GM19239 (cell line): Measurements from ENCODE around the gene KRT3.

Experiments used
- DNase-seq: peaks from one replicate; pipeline ENCODE4 v3.0.0; 2011; ENCODE audit warnings: low spot score; ENCODE audit not compliant: insufficient read length
- FAIRE-seq: peaks from 2 replicates; lab custom pipeline; 2011; peaks lifted over from hg19 to GRCh38; lab: Jason Lieb, UNC

KRT3 gene

GRCh38 chr12:52815161-52815560 is 19.2 kb upstream of the KRT3 start:
- no peak for FAIRE-seq
- DNase-seq = no peak

GRCh38 chr12:52814710-52815155 is 18.8 kb upstream of the KRT3 start:
- no peak for FAIRE-seq
- DNase-seq = no peak

- no peak for FAIRE-seq
These were observed 18.2 kb upstream of the KRT3 start, which contains the start of gene KRT4 for GRCh38 chr12:52813885-52814709. Gene KRT4 (minus strand): TSS chr12:52814116. CDS start chr12:52814058, 58 bp downstream.

GRCh38 chr12:52813203-52813819 is 17.4 kb upstream of the KRT3 start:
- DNase-seq (no peak), FAIRE-seq (no peak)

More at GRCh38 chr12:52813885-52814709, 18.2 kb upstream of the KRT3 start, which contains the start of gene KRT4:
- no peak for DNase-seq

- DNase-seq (no peak), FAIRE-seq (no peak)
These were observed 16.8 kb upstream of the KRT3 start for GRCh38 chr12:52812749-52813148.

GRCh38 chr12:52812073-52812400 is 16.1 kb upstream of the KRT3 start:
- DNase-seq = no peak
- FAIRE-seq = no peak

- no peak for FAIRE-seq
- no peak for DNase-seq
These were observed 15.5 kb upstream of the KRT3 start for GRCh38 chr12:52811191-52812072.

GRCh38 chr12:52810554-52810953 is 14.6 kb upstream of the KRT3 start:
- DNase-seq (no peak), FAIRE-seq (no peak)

GRCh38 chr12:52809166-52809565 is 13.2 kb upstream of the KRT3 start:
- no peak for DNase-seq
- FAIRE-seq = no peak

GRCh38 chr12:52808573-52809160 is 12.8 kb upstream of the KRT3 start:
- FAIRE-seq = no peak
- no peak for DNase-seq

GRCh38 chr12:52807544-52808470 is 11.9 kb upstream of the KRT3 start:
- DNase-seq (no peak), FAIRE-seq (no peak)

GRCh38 chr12:52806821-52807543 is 11.1 kb upstream of the KRT3 start:
- DNase-seq (no peak), FAIRE-seq (no peak)

GRCh38 chr12:52806169-52806811 is 10.4 kb upstream of the KRT3 start:
- FAIRE-seq (no peak), DNase-seq (no peak)

GRCh38 chr12:52805739-52806138 is 9.8 kb upstream of the KRT3 start:
- FAIRE-seq (no peak), DNase-seq (no peak)

- DNase-seq (no peak), FAIRE-seq (no peak)
These were observed 9.1 kb upstream of the KRT3 start for GRCh38 chr12:52805000-52805399.

GRCh38 chr12:52802442-52802841 is 6.5 kb upstream of the KRT3 start:
- FAIRE-seq (no peak), DNase-seq (no peak)

GRCh38 chr12:52801773-52802172 is 5.9 kb upstream of the KRT3 start:
- DNase-seq (no peak), FAIRE-seq (no peak)

- FAIRE-seq = no peak
- DNase-seq = no peak
These were observed 4.5 kb upstream of the KRT3 start for GRCh38 chr12:52800259-52800917.
